ENCODE data around the gene IGFLR1. TPM values are rescaled to one million over a fixed set of nuclear protein-coding genes. Genes with fewer than 3 reads are reported as not detected.

The IGFLR1 gene
- total and polyA plus RNA-seq, 4 donors: 7.0 to 59.7 (median 31.2) TPM

DNA sequence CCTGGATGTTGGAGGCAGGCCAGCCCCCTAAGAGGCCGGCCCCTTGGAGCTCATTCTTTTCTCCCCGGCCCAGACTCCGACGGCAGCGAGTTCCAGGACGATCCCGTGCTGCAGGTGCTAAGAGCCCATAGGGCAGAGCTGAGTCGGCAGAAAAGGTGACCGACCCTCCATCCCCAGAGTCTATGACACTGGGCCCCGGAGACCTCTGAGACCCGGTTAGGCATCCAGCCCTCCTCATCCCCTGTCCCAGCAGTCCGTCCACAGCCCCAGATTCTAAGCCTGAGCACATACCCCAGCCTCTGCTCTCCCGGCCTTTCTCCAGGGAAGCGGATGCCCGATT is 25.8 kb upstream of the IGFLR1 start:
- Histone ChIP-seq H3K27ac (ENCODE audit: low read depth in 1 of 2, low read length in 2 of 2) (no peak overlapping the region), H3K4me3 (ENCODE audit: low read depth in 1 of 3, low read length in 3 of 3) (no peak overlapping the region), H3K9me3 (ENCODE audit: control insufficient read depth in 4 of 4, low read length in 3 of 4) (no peaks in the 10 kb centered on the region), H3K36me3 (ENCODE audit: control insufficient read depth in 4 of 4, insufficient read depth in 3 of 4, low read depth in 1 of 4, low read length in 3 of 4) (peaks cover 3 to 6% (median 5%) of the 10 kb centered on the region in 4 donors), H3K27me3 (ENCODE audit: control insufficient read depth in 4 of 4, insufficient read depth in 4 of 4, low read length in 3 of 4) (no peaks in the 10 kb centered on the region), H3K4me1 (ENCODE audit: control insufficient read depth in 4 of 4, insufficient read depth in 4 of 4, low read length in 3 of 4) (no peaks in the 10 kb centered on the region), H3K9ac (ENCODE audit: low read depth in 1 of 2, low read length in 2 of 2) (no peak overlapping the region)
- no peak for DNase-seq (ENCODE audit: low spot score)
- 89% methylated on average over 15 of the region's 15 CpGs for WGBS
- TF ChIP-seq EGR1 (IDR thresholded peaks at IDR 0.05; ENCODE audit: low read depth in 2 of 2) (no peak), CTCF (IDR thresholded peaks at IDR 0.05; ENCODE audit: low read depth, low read length, missing input control) (no peak), ATF3 (IDR thresholded peaks at IDR 0.05) (no peak), SP1 (IDR thresholded peaks at IDR 0.05) (no peak), HNF4G (IDR thresholded peaks at IDR 0.05) (no peak), HNF4A (conservative IDR thresholded peaks at IDR 0.05) (no peak), FOXA1 (IDR thresholded peaks at IDR 0.05) (no peak), RXRA (IDR thresholded peaks at IDR 0.05) (no peak), NR2F2 (IDR thresholded peaks at IDR 0.05) (no peak), TAF1 (conservative IDR thresholded peaks at IDR 0.05) (no peak), GABPA (IDR thresholded peaks at IDR 0.05 in 1 of 2, conservative IDR thresholded peaks at IDR 0.05 in 1 of 2) (no peak), MAX (IDR thresholded peaks at IDR 0.05) (no peak), REST (IDR thresholded peaks at IDR 0.05) (no peak), YY1 (IDR thresholded peaks at IDR 0.05) (no peak), JUND (IDR thresholded peaks at IDR 0.05) (no peak), FOXA2 (IDR thresholded peaks at IDR 0.05) (no peak), RAD21 (IDR thresholded peaks at IDR 0.05) (no peak), ZBTB33 (IDR thresholded peaks at IDR 0.05) (no peak)

Data from liver (tissue), 9 donors.